ACHN (cell line): ENCODE data around the gene MUC4.
"Not testable (repeated sequence)": the region's sequence is repeated elsewhere in the genome, so short reads cannot be mapped to it uniquely, and the experiment has no call there.

ENCODE experiments used
- DNase-seq: peaks from one replicate; pipeline ENCODE4 v3.0.0-alpha.2; 2015
- in situ Hi-C: cut with HindIII; loops from 2 replicates; pipeline ENCODE4 v1.10.0; 2017; ENCODE audit warnings: low sequenced_read_pairs, low pct_ligation_motif_present, low pct_unique_long_range_greater_than_20kb

Gene MUC4

DNA sequence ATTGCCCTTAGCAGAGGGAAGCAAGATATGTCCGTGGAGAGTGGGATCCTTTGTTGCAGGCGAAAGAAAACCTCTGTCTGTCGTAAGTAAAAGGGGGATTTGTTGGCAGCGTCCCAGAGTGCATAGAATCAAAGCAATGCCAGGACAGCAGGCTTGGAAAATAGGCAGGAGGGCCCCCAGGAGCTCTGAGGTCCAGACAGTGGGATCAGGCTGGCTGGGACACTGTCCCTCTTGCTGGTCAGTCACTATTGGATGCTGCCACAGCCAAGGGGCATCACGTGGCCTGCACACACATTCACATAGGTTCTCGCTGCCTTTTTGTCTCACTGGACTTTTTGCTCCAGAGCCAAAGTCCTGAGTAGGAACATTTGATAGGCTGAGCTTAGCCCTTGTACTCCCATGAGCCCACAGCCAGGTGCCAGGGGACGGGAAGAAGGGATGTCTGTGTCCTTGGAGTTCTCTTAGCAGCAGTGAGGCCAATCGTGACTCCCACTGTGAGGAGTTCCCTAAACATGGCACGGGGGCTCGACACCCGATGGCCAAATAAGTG, 80.3 kb downstream of the MUC4 start:
- no peak for DNase-seq
- in situ Hi-C loops: no loop called here

- DNase-seq: no peak
- in situ Hi-C loops: no loop called here
These were observed 82.1 kb downstream of the MUC4 start for GRCh38 chr3:195729476-195730251.

DNA sequence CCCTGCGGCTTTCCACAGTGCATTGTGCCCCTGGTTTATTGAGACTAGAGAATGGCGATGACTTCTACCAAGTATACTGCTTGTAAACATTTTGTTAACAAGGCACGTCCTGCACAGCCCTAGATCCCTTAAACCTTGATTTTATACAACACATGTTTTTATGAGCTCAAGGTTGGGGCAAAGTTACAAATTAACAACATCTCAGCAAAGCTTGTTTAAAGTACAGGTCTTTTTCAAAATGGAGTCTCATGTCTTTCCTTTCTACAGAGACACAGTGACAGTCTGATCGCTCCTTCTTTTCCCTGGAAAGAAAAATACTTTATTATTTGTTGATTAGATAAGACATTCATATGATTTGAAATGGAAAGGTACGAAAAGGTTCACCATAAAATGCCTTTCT, 82.9 kb downstream of the MUC4 start:
- DNase-seq, in situ Hi-C loops: not testable (repeated sequence)

GRCh38 chr3:195727606-195728195, 84.0 kb downstream of the MUC4 start:
- in situ Hi-C loops: no loop called here
- no peak for DNase-seq

DNA sequence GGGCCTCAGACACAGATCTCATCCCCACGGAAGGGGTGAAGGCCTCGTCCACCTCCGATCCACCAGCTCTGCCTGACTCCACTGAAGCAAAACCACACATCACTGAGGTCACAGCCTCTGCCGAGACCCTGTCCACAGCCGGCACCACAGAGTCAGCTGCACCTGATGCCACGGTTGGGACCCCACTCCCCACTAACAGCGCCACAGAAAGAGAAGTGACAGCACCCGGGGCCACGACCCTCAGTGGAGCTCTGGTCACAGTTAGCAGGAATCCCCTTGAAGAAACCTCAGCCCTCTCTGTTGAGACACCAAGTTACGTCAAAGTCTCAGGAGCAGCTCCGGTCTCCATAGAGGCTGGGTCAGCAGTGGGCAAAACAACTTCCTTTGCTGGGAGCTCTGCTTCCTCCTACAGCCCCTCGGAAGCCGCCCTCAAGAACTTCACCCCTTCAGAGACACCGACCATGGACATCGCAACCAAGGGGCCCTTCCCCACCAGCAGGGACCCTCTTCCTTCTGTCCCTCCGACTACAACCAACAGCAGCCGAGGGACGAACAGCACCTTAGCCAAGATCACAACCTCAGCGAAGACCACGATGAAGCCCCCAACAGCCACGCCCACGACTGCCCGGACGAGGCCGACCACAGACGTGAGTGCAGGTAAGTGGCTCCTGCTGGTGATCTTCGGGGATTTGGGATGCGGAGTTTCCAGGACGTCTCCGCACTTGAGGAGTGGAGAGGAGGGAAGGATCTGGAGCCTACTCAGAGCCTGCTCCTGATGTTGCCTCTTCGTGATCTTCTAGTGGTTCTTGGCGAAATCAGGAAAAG, 85.6 kb downstream of the MUC4 start:
- DNase-seq, in situ Hi-C loops: not testable (repeated sequence)

DNA sequence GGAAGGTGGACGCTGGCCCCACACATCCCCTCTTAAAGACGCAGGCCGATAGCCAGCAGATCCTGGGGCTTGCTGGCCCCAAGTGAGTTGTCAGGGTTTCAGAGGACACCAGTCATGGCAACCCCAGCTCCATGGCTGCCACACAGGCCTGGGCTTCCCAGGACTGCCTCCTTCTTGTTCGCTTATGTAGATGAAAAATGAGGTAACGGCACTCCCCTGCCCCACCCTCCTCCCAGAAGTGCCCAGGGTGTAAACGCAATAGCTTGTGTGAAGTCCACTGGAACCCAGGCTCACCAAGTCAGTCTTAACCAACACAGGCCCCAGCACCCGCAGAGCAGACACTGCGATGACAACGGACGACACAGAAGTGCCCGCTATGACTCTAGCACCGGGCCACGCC, 87.4 kb downstream of the MUC4 start:
- DNase-seq, in situ Hi-C loops: not testable (repeated sequence)

DNA sequence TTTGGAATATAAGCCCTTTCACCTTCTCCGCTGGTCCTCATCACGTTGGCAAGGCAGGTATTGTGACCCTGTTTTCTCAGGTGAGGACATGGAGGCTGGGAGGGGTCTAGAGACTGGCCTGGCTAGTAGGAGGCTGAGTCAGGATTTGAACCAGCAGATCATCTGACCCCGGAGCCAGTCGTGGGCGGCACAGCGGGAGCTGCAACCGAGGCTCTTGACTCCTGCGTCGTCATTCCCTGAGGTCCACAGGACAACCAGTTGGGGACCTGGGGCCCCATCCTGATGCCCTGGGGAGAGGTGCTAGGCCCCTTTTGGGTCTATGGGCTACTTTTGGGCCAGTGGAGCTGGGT, 88.8 kb downstream of the MUC4 start:
- in situ Hi-C loops, DNase-seq: not testable (repeated sequence)

GRCh38 chr3:195722139-195722995, 89.4 kb downstream of the MUC4 start:
- in situ Hi-C loops, DNase-seq: not testable (repeated sequence)

DNA sequence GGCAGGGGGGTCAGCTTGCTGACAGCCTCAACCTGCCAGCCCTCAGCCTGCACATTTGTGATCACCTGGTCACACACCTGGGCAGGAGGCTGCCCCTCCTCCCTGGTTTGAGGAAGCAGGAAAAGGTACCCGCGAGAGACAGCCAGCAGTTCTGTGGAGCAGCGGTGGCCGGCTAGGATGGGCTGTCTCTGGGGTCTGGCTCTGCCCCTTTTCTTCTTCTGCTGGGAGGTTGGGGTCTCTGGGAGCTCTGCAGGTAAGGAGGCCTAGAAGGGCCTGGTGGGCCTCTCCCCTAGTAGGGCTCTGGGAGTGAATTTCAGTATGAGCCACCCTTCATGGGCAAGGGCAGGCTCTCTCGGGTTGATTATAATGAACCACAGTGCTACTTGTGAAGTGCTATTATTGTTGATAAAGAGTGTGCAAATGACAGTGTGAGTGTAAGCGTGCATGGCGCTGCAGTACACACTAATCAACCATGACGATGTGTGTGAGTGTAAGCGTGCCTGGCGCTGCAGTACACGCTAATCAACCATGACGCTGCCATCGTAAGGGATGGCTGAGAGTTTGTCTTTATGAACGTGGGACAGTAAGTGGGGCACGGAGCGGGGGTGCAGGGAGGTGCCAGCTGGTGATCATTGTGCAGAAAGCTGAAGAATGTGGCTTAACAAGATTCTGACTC, 90.8 kb downstream of the MUC4 start, which contains the start of gene MUC20:
Gene MUC20 (plus strand): TSS at position 148 of the 676 bp plus-strand sequence. CDS start 30 bp downstream, at position 178.
- DNase-seq, in situ Hi-C loops: not testable (repeated sequence)

DNA sequence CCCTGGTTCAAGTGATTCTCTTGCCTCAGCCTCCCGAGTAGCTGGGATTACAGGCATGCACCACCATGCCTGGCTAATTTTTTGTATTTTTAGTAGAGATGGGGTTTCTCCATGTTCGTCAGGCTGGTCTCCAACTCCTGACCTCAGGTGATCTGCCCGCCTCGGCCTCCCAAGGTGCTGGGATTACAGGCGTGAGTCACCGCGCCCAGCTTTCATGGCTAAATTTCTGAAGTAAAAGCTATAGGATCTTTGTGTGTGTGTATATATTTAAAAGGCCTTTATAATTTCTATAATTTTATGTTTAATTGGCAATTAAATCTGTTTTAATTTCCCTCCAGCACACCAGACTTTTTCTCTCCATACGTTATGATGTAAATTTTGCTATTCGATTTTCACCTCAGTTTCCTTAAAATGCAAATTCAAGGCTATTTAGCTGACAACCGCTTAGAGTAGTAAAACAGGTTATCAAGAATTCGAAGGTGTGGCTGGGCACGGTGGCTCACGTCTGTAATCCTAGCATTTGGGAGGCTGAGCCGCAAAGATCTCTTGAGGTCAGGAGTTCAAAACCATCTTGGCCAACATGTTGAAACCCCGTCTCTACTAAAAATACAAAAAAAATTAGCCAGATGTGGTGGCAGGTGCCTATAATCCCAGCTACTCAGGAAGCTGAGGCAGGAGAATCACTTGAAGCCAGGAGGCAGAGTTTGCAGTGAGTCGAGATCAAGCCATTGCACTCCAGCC, 92.0 kb downstream of the MUC4 start:
- in situ Hi-C loops, DNase-seq: not testable (repeated sequence)

- in situ Hi-C loops: no loop called here
These were observed 93.2 kb downstream of the MUC4 start for GRCh38 chr3:195718477-195718984.

GRCh38 chr3:195717852-195718476, 93.8 kb downstream of the MUC4 start:
- in situ Hi-C loops: no loop called here
- no peak for DNase-seq

More at GRCh38 chr3:195718477-195718984, 93.2 kb downstream of the MUC4 start:
- DNase-seq: no peak

DNA sequence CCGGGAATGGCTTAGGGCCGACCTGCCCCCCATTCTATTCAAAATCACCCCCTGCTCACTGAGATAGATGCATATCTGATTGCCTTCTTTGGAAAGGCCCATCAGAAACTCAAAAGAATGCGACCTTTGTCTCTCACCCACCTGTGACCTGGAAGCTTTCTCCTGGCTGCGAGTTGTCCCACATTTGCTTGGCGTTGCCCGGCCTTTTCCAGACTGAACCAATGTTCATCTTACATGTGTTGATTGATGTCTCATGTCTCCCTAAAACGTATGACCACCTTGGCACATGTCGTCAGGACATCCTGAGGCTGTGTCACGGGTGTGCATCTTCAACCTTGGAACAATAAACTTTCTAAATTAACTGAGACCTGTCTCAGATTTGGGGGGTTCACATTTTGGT, 94.3 kb downstream of the MUC4 start:
- DNase-seq: no peak
- in situ Hi-C loops: no loop called here

DNA sequence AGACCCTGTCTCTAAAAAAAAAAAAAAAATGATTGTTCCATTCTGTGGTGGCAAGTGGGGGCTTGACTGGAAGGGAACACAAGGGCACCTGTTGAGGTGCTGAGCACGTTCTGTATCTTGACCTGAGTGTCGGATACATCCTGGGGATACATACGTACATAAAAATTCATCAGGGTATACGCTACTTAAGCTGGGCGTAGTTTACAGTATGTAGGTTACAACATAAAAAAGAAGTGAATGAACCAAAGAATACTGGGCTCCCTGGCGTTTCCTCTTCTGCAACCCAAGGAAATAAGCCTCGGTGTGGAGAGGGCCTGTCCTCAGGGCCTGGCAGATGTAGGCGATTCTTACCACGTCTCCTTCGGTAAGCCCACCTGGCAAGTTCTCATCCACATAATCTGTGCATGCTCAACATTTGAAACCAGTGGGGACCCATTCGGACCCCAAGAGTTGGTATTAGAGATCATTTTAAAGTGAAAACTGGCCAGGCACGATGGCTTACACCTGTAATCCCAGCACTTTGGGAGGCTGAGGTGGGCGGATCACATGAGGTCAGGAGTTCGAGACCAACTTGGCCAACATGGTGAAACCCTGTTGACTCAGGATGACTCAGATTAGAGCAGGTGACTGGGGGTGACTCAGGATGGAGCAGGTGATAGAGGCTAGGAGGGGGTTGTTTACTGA, 96.0 kb downstream of the MUC4 start:
- in situ Hi-C loops: no loop called here
- peak; percentile 10 for DNase-seq

GRCh38 chr3:195715134-195715533, 96.6 kb downstream of the MUC4 start:
- in situ Hi-C loops: no loop called here
- DNase-seq: no peak
